ENCODE data around the gene TAPT1.

GRCh38 chr4:16206301-16206700, 20.0 kb downstream of the TAPT1 start:
- TF ChIP-seq CTCF (IDR thresholded peaks at IDR 0.05; ENCODE audit: extremely low read depth in 1 of 2, insufficient read depth in 1 of 2, low read depth in 1 of 2, low read length in 2 of 2), result no peak
- no peak for TF ChIP-seq FOS (IDR thresholded peaks at IDR 0.05; ENCODE audit: borderline replicate concordance, insufficient read depth, low read length)
- no peak for TF ChIP-seq POLR2A (IDR thresholded peaks at IDR 0.05; ENCODE audit: low read depth, low read length)
- no peak for TF ChIP-seq MYC (IDR thresholded peaks at IDR 0.05; ENCODE audit: low read depth, low read length)
- TF ChIP-seq POLR2AphosphoS5 (IDR thresholded peaks at IDR 0.05; ENCODE audit: insufficient read depth, low read depth, low read length), result no peak
- no peak for TF ChIP-seq EZH2 (IDR thresholded peaks at IDR 0.05; ENCODE audit: borderline replicate concordance, low read depth, low read length, severe bottlenecking)
- TF ChIP-seq GATA2 (IDR thresholded peaks at IDR 0.05; ENCODE audit: insufficient read depth, insufficient read length, low read depth, low read length), result no peak
- TF ChIP-seq MAX (IDR thresholded peaks at IDR 0.05; ENCODE audit: insufficient read depth, insufficient read length), result no peak
- no peak for TF ChIP-seq JUN (IDR thresholded peaks at IDR 0.05; ENCODE audit: borderline replicate concordance, insufficient read depth, insufficient read length, low read depth)
